ENCODE measurements around the gene SAPCD2. TPM values are rescaled to one million over a fixed set of nuclear protein-coding genes. Genes with fewer than 3 reads are reported as not detected.

The SAPCD2 gene
- total RNA-seq, 1 experiment from 2014 or later: 69.2 TPM

DNA sequence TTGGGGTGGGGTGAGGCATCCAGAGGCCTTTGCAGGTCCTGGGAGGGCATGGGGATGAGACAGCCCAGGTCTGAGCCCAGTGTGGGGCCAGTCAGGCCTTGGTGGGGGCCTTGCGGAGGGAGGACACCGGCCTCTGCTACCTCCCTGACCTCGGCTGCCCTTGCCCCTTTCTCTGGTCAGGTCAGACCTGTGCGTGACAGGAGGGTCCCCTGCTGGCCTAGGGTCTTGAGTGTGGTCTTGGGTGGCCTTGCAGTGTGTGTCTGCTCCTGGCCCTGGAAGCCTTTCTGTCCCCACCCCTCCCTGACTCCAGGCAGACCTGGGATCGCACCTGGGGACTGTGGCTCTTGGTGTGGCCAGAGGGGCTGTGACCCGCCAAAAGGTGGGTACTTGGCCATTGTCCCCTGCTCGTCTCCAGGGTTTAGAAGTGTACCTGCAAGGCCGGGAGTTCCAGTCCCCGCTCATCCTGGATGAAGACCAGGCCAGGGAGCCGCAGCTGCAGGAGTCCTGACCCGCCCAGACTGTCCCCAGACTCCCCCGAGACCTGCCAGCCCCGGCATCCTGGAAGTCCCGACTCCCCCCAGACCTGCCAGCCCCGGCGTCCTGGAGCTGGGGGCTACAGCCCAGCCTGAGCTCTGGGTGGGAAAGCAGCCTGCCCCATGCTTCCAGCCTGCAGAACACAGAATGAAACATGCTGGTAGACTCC lies 12.0 kb upstream of the SAPCD2 start:
- DNase-seq (ENCODE audit: low read depth): no peak

DNA sequence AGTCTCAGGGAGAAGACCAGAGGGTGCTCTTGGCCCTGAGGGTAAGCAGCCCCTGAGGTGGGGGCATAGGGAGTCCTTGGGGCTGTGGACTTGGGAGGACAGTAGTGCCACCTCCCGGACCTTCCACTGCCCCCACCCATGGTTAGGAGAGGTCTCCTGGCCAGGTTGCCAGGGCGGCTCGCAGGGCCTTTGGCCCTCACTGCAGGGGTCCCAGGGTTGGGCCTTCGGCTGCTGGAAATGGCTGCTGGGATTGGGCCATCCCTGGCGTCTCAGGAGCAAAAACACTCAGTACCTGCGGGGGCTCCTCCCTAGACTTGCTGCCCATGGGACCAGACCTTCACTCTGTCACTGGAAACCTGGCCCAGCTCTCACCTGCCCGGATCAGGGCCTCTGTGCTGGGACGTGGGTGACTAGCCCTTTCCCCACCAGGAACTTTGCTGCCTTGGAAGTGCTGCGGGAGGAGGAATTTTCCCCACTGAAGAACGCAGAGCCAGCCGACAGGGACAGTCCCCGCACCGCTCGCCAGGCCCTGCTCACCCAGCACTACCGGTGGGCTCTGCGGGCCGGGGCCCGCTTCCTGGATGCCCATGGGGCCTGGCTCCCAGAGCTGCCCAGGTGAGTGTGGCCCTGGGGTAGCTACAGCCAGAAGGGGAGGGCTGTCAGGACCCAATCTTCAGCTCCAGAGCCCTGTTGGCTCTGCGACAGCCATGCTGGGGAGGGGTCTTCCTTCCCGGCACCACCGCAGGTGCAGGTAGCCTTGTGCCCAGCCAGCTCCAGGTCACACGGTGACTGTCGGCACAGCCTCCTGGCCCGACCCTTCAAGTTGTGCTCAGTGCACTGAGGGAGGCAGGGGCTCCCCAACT lies 10.1 kb upstream of the SAPCD2 start:
- no peak for DNase-seq (ENCODE audit: low read depth)

DNA sequence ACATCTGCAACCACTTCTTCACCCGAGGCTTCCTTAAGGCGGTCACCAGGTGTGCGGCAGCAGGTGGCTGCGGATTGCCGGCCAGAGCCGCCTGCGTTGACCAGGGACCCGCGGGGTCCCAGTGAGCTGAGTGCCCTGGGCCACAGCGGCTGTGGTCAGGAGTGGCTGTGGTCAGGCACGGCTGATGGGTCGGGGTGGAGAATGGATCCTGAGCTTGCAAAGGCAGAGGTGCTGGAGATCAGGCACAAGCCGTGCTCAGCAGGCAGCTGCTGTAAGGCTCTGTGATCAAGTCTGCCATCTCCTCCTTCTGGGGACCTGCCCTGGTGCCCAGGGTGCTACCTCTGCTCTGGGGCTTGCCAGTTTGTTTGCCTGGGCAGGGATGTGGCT lies 9.0 kb upstream of the SAPCD2 start:
- no peak for DNase-seq (ENCODE audit: low read depth)

DNA sequence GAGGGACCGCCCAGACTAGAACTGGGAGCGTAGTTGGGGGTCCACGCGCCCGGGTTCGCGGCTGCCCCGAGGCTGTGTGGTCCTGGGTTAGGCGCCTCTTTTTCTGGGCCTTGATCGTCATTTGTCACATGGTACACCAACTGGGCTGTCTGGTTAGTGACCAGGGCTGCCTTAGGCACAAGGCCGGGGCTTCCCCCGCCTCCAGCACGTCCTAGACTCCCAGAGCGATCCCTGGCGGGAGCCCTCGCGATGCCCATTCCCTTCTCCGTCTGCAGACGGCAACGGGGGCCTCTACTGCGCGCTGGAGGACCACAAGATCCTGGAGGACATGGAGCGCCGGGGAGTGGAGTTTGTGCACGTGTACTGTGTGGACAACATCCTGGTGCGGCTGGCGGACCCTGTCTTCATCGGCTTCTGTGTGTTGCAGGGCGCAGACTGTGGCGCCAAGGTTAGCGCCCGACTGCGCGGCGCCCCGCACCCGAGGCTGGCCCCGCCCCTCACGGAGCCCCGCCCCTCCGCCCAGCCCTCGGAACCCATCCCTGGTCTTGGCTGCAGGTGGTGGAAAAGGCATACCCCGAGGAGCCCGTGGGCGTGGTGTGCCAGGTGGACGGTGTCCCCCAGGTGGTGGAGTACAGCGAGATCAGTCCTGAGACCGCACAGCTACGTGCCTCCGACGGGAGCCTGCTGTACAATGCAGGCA lies 8.5 kb upstream of the SAPCD2 start:
- DNase-seq (ENCODE audit: low read depth): no peak

DNA sequence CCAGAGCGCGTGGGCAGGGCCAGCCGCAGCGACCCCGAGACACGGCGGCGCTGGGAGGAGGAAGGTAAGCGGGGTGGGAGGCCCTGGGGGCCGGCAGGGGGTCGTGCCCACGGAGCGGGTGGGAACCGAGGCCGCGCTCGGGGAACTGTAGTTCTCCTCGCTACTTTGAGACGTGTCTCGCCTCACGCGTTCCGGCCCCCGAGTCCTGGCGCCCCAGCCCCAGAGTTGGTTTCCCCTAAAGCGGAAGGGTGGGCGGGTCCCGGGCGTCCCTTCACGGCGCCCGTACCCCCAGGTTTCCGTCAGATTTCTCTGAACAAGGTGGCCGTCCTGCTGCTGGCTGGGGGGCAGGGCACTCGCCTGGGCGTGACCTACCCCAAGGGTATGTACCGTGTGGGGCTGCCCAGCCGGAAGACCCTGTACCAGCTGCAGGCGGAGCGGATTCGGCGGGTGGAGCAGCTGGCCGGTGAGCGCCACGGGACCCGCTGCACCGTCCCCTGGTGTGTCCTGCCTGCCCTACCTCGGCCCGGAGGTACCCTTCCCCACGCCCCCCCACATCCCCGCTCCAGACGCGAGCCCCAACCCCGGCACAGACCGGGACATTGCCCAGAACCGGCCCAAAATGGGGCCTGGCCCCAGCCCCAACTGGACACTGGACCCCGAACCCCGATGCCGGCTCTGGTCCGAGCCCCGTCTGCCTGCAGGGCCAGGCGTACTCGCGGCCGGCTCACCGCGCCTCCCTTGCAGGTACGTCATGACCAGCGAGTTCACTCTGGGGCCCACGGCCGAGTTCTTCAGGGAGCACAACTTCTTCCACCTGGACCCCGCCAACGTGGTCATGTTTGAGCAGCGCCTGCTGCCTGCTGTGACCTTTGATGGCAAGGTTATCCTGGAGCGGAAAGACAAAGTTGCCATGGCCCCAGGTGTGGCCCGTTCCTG lies 7.7 kb upstream of the SAPCD2 start:
- no peak for DNase-seq (ENCODE audit: low read depth)

DNA sequence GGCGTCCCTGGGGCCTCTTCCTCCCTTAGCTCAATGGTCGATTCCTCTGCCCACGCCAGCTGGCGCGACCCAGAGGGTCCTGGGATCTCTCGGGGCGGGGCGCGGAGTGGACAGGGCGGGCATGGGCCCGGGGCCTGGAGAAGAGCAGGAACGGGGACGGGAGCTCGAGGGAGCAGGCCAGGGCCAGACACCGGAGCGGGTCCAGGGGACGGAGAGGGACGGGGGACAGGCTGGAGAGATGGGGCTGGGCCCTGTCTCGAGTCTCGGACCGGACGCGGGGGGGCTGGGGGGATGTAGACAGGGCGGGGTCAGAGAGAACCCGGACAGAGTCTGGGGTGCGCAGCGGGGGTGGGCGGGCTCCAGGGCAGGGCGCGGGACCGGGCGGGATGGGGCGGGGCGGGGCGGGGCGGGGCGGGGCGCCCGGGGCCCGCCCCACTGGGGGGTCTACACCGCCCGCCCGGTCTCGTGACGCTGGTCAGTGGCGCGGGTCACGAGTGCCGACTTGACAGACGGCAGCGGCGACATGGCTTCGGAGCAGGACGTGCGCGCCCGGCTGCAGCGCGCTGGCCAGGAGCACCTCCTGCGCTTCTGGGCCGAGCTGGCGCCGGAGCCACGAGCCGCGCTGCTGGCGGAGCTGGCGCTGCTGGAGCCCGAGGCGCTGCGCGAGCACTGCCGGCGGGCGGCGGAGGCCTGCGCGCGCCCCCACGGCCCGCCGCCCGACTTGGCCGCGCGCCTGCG lies 6.8 kb upstream of the SAPCD2 start, which contains the start of gene UAP1L1:
Gene UAP1L1 (plus strand): TSS at position 508 of the 738 bp plus-strand sequence. CDS start 16 bp downstream, at position 524.
- DNase-seq (ENCODE audit: low read depth): no peak

DNA sequence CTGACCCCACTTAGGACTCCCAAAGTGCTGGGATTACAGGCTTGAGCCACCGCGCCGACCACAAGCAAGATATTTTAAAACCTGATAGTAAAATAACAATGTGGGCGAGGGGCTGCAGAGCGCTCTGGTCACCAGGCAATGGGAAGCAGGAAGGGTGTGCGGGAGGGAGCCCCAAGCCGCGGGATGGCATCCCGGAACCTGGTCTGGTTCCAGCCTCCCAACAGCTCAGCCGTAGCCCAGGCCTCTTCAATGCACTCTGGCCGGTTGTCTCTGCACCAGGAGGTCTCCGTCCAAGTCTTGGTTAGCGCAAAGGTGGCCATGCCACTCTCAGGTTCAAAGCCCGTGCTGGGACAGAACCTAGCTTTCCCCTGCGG lies 6.3 kb upstream of the SAPCD2 start:
- DNase-seq (ENCODE audit: low read depth): no peak

DNA sequence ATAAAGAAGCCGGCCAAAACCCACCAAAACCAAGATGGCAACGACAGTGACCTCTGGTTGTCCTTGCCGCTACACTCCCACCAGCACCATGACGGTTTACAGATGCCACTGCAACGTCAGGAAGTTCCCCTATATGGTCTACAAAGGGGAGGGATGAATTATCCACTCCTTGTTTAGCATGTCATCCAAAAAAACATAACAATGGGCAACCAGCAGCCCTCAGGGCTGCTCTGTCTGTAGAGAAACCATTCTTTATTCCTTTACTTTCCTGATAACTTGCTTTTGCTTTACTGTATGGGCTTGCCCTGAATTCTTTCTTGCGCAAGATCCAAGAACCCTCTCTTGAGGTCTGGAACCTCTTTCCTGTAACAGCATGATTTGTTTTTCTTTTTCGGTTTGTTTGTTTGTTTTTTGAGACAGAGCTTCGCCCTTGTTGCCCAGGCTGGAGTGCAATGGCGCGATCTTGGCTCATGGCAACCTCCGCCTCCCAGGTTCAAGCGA lies 5.0 kb upstream of the SAPCD2 start:
- DNase-seq (ENCODE audit: low read depth): no peak

DNA sequence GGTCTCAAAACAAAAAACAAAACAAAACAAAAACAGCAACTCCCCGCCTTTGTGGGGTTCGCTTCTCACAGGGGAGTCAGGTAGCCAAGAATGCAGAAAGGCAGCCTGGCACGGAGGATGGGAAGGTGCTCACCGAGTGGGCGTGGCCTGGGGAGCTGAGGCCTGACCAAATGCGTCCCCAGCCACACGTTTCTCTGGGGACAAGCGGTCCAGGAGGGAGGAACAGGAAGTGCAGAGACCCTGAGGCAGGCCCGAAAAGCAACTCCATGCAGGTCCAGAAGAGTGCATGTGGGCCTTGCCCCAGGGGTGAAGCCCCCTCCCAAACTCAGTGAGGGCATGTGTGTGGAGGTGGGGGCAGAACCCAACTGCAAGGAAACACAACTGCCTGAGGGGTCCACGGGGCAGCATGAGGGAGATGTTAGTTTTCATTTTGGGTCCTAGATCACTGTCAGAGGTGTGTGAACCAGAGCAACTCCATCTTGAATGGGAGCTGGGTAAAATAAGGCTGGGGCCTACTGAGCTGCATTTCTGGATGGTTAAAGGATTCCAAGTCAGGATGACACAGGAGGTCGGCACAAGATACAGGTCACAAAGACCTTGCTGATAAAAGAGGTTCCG lies 4.4 kb upstream of the SAPCD2 start:
- DNase-seq (ENCODE audit: low read depth): no peak

DNA sequence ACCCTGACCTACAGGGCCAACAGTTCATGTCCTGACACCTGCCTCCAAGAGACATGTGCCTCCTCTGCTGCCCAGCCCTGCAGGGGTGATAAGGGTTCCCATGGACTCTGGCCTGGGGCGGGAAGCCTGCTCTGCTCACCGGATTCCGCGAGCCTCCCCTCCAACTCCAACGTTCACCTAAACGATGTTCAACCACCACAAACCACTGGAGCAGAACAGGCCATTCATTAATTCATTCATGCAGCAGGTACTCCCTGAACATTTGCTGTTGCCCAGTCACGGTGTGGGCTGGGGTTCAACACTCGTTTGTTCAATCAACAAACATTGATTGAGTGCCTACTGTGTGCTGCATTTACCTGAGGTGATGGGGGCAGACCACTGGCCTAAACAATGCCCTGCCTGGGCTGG lies 3.6 kb upstream of the SAPCD2 start:
- DNase-seq (ENCODE audit: low read depth): no peak

DNA sequence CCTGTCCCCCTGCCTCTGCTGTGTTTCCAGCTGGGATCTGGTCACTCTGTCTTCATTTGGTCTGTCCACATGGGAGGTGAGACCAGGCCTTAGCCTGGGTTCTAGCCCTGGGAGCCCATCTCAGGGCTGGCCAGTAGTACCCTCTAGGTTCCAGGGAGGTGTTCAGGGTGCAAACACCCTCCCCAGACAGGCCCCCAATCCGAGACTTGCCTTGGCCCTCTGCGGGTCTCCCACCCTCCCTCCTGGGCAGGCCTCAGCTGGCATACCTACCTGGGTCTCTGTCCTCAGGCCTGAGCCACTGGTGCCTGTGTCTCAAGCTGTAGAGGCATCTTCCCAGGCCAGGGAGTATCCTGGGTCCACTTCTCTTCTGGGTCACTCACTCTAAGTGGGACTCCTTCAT lies 925 bp upstream of the SAPCD2 start:
- no peak for DNase-seq (ENCODE audit: low read depth)

DNA sequence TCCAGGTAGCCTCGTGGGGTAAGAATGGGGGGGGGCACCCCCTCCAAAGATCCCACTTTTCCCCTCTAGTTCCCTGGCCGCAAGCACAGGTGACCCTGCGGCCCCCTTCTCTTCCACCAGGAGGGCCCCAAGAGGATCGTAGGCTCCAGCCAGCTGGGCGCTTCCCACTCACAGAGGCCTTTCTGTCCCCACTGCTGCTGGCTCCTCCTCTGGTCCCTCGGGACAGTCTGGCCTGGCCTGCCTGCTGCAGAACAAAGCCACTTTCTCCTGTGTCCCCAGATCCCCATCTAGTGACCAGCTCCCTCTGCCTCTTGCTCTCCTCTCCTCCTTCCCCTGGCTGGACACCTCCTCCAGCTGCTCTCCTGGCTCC lies 534 bp upstream of the SAPCD2 start:
- DNase-seq (ENCODE audit: low read depth): no peak

DNA sequence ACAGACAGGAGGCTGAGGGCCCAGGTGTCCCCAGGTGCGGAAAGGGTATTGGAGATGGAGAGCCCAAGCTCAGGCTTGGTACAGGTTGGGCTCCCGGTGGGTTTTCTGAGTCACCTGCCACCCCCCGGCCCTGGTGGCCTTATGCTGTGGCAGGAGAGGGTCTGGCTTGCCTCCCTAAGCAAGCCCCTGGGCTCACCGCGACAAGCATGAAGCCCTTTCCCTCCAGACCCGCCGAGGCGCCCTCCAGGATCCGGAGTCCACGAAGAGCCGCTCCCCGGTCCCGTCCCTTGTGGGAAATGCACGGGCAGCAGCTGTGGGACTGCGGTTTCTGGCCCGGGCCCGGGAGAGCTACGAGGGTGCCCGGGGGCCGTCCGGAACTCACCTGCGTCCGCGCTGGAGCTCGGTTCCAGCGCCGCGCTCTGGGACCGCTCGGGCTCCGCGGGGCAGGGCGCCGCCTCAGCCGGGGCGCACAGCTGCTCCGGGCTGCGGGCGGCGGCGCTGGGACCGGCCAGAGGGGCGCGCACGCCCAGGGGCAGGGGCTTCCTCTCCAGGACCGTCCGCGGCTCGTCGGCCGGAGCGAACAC lies 757 bp downstream of the SAPCD2 start:
- no peak for DNase-seq (ENCODE audit: low read depth)

DNA sequence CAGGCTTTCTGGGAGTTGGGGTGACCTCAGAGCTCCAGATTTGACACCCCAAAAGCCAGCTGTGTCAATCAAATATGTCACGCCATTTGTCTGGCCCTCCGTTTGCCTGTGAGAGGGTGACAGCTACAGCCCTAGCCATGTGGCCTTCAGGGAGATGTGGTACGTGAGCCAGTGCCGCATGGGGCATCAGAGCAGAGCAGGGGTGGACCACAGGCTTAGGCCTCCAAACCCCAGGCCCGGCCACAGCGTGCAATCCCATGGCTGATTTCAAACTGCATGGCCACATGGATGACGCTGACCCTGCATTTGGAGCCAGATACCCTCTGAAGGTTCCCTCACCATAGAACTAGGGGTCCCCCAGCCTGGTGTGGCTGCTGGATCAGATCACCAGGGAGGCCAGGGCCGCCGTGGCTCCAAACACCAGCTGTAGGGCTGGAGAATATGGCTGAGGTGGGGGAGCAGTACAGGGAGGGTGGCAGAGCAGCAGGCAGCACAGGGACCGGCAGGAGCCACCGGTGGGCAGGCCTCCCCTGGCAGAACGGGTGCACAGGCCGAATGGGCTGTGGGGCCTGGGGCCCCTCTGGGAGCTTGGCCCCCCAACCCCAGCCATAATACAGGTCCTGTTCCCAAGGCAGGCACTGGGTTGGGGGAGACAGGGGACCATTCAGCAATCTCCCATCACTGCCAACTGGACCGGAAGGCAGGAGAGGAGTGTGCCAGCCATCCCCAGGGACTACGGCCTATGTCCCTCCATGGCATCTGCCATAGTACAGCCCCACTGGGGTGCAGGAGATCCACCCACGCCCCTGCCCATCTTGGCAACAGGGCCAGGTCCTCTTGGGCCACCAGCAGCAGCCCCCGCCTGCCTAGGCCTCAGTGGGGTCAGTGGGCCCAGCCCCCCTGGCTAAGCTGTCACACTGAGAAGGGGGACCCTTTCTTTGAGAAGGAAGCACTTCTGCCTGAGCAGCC lies 1.5 kb downstream of the SAPCD2 start:
- no peak for DNase-seq (ENCODE audit: low read depth)

DNA sequence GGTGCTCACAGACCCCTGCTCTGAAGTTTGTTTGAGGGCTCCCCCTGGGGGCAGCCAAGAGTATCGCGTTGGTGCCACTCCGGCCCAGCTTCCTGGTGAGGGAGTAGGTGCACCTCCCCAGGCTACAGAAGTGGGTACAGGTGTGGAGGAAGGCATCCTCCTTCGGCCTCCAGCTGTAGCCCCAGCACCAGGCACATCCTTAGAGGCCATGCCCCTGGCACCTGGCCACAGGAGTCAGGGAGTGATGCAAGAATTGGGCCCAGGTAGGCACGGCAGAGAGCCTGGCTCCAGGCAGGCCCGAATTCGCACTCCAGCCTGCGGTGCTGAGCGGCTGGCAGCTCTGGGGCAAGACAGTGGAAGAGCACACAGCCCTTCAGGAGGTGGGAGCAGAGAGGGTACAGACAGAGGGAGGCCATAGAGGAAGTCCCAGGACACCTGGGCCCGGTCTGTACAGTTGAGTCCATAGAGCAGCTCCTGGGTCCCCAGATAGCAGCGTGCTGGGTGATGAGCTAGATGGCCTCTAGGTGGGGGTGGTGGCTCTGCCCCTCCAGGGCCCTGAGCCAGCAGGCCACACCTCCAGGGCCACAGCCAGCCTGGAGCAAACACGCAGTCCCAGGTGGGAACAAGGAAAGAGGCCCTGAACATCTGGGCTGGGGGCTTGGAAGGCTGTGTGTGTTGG lies 2.4 kb downstream of the SAPCD2 start:
- peak; percentile 74 for DNase-seq (ENCODE audit: low read depth)

DNA sequence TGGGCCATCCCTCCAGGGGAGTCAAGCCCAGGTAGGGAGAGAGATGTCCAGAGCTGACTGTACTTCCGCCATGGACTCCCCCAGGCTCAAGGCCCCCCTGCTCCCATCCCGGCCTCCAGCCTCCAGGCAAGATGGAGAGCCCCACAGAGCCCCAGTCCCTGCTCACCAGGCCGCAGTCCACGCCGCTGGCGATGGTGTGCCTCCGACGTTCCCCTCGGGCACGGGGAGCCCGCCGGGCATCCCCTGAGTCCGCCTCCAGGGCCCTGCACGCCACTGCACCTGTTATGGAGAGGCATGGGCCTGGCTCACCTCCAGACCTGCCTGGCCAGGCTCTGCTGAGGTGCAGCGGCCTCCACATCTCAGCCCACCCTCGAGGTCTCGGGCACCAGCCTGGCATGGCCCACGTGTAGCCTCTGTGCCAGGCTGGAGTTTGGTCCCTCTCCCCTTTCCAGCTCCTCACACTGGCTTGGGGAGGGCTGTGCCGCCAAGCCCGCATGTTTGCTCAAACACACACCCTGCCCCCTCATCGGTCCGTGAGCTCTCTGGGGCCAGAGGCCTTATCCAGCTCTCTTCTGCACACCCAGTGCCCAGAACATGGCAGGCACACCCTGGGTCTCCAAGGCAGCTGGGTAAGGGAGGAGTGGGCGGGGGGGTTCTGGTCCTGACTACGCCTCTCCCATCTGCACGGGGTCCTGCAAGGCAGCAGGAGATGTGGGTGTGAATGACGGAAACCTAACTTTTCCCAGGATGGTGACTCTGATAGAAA lies 4.1 kb downstream of the SAPCD2 start:
- no peak for DNase-seq (ENCODE audit: low read depth)
